ENCODE measurements around the gene ANKAR.
"Not testable (repeated sequence)": the region's sequence is repeated elsewhere in the genome, so short reads cannot be mapped to it uniquely, and the experiment has no call there.

ANKAR gene

GRCh38 chr2:189684811-189685210, 10.3 kb downstream of the ANKAR start:
- Histone ChIP-seq H3K79me2 (ENCODE audit: insufficient read depth, low read length) (peaks cover 1% of the 10 kb centered on the region; the same call in 1 of the 2 replicates), H3K9me2 (replicated peaks; ENCODE audit: insufficient read depth, low read length) (no peaks in the 10 kb centered on the region), H3K9ac (ENCODE audit: low read length) (no peak overlapping the region), H3K4me2 (ENCODE audit: low read depth, low read length, poor library complexity, severe bottlenecking) (no peak overlapping the region), H3K27ac (ENCODE audit: low read depth, low read length) (no peak overlapping the region), H3K4me3 (ENCODE audit: insufficient read depth, low read length, poor library complexity, severe bottlenecking) (no peak overlapping the region), H3K27me3 (ENCODE audit: low read length) (no peaks in the 10 kb centered on the region), H3F3A (ENCODE audit: insufficient read depth) (no peaks in the 10 kb centered on the region), H2AFZ (ENCODE audit: low read depth, low read length, severe bottlenecking) (no peak overlapping the region), H3K9me3 (ENCODE audit: insufficient read depth, low read length) (no peaks in the 10 kb centered on the region), H3K36me3 (ENCODE audit: low read length) (no peaks in the 10 kb centered on the region), H4K20me1 (ENCODE audit: low read depth, low read length) (no peaks in the 10 kb centered on the region)
- TF ChIP-seq EZH2phosphoT487 (conservative IDR thresholded peaks at IDR 0.05; ENCODE audit: low read length) (no peak), CTCF (IDR thresholded peaks at IDR 0.05; ENCODE audit: insufficient read depth, low read length, poor library complexity, severe bottlenecking) (no peak)

- H3K27me3 ChIP-seq (ENCODE audit: low read length): no peaks in the 10 kb centered on the region
- no peaks in the 10 kb centered on the region for H3K9me3 ChIP-seq (ENCODE audit: insufficient read depth, low read length)
- no peak overlapping the region for H3K27ac ChIP-seq (ENCODE audit: low read depth, low read length)
- H3K9me2 ChIP-seq (replicated peaks; ENCODE audit: insufficient read depth, low read length): no peaks in the 10 kb centered on the region
- no peaks in the 10 kb centered on the region for H3K36me3 ChIP-seq (ENCODE audit: low read length)
- no peak overlapping the region for H2AFZ ChIP-seq (ENCODE audit: low read depth, low read length, severe bottlenecking)
- no peaks in the 10 kb centered on the region for H3K79me2 ChIP-seq (ENCODE audit: insufficient read depth, low read length)
- H3F3A ChIP-seq (ENCODE audit: insufficient read depth): no peaks in the 10 kb centered on the region
- TF ChIP-seq CTCF (IDR thresholded peaks at IDR 0.05; ENCODE audit: insufficient read depth, low read length, poor library complexity, severe bottlenecking): no peak
- no peak for TF ChIP-seq EZH2phosphoT487 (conservative IDR thresholded peaks at IDR 0.05; ENCODE audit: low read length)
- H3K4me2 ChIP-seq (ENCODE audit: low read depth, low read length, poor library complexity, severe bottlenecking): no peak overlapping the region
- no peaks in the 10 kb centered on the region for H4K20me1 ChIP-seq (ENCODE audit: low read depth, low read length)
- no peak overlapping the region for H3K9ac ChIP-seq (ENCODE audit: low read length)
- no peak overlapping the region for H3K4me3 ChIP-seq (ENCODE audit: insufficient read depth, low read length, poor library complexity, severe bottlenecking)
Observed at GRCh38 chr2:189685540-189686229, 11.2 kb downstream of the ANKAR start.

GRCh38 chr2:189687796-189688195, 13.3 kb downstream of the ANKAR start:
- H3K36me3 ChIP-seq (ENCODE audit: low read length); H3K9me2 ChIP-seq (replicated peaks; ENCODE audit: insufficient read depth, low read length); H4K20me1 ChIP-seq (ENCODE audit: low read depth, low read length); H2AFZ ChIP-seq (ENCODE audit: low read depth, low read length, severe bottlenecking); H3K27ac ChIP-seq (ENCODE audit: low read depth, low read length); H3K4me2 ChIP-seq (ENCODE audit: low read depth, low read length, poor library complexity, severe bottlenecking); H3K79me2 ChIP-seq (ENCODE audit: insufficient read depth, low read length); H3K9ac ChIP-seq (ENCODE audit: low read length); H3K4me3 ChIP-seq (ENCODE audit: insufficient read depth, low read length, poor library complexity, severe bottlenecking); H3F3A ChIP-seq (ENCODE audit: insufficient read depth); H3K27me3 ChIP-seq (ENCODE audit: low read length); H3K9me3 ChIP-seq (ENCODE audit: insufficient read depth, low read length): not testable (repeated sequence)

- H3K9ac ChIP-seq (ENCODE audit: low read length): no peak overlapping the region
- H3F3A ChIP-seq (ENCODE audit: insufficient read depth): peaks cover 14% of the 10 kb centered on the region; the same call in 1 of the 2 replicates
- H2AFZ ChIP-seq (ENCODE audit: low read depth, low read length, severe bottlenecking): no peak overlapping the region
- no peaks in the 10 kb centered on the region for H3K9me2 ChIP-seq (replicated peaks; ENCODE audit: insufficient read depth, low read length)
- no peak overlapping the region for H3K4me2 ChIP-seq (ENCODE audit: low read depth, low read length, poor library complexity, severe bottlenecking)
- no peak overlapping the region for H3K4me3 ChIP-seq (ENCODE audit: insufficient read depth, low read length, poor library complexity, severe bottlenecking)
- H3K9me3 ChIP-seq (ENCODE audit: insufficient read depth, low read length): no peaks in the 10 kb centered on the region
- H3K79me2 ChIP-seq (ENCODE audit: insufficient read depth, low read length): no peaks in the 10 kb centered on the region
- no peaks in the 10 kb centered on the region for H3K27me3 ChIP-seq (ENCODE audit: low read length)
- no peaks in the 10 kb centered on the region for H4K20me1 ChIP-seq (ENCODE audit: low read depth, low read length)
- no peak for TF ChIP-seq CTCF (IDR thresholded peaks at IDR 0.05; ENCODE audit: insufficient read depth, low read length, poor library complexity, severe bottlenecking)
- no peak overlapping the region for H3K27ac ChIP-seq (ENCODE audit: low read depth, low read length)
- H3K36me3 ChIP-seq (ENCODE audit: low read length): no peaks in the 10 kb centered on the region
Observed at GRCh38 chr2:189696223-189696622, 21.8 kb downstream of the ANKAR start.
